ENCODE results near the gene RNF224. TPM values are rescaled to one million over a fixed set of nuclear protein-coding genes. Genes with fewer than 3 reads are reported as not detected.
A peak's percentile ranks its signal among the peaks of the same experiment; 100 is the strongest.

RNF224 gene
- total and polyA plus RNA-seq, 4 donors = not detected

- 91% methylated on average over 32 of the region's 32 CpGs for WGBS
- peaks cover 0 to 14% (median 5%) of the 10 kb centered on the region in 4 donors for H3K36me3 ChIP-seq (ENCODE audit: control insufficient read depth in 4 of 4, insufficient read depth in 3 of 4, low read depth in 1 of 4, low read length in 3 of 4)
- DNase-seq (ENCODE audit: low spot score) = no peak
- H3K27me3 ChIP-seq (ENCODE audit: control insufficient read depth in 4 of 4, insufficient read depth in 4 of 4, low read length in 3 of 4) = no peaks in the 10 kb centered on the region
- no peaks in the 10 kb centered on the region for H3K9me3 ChIP-seq (ENCODE audit: control insufficient read depth in 4 of 4, low read length in 3 of 4)
- H3K4me1 ChIP-seq (ENCODE audit: control insufficient read depth in 4 of 4, insufficient read depth in 4 of 4, low read length in 3 of 4) = peaks cover 9 to 53% (median 26%) of the 10 kb centered on the region in 4 donors
- TF ChIP-seq EGR1 (IDR thresholded peaks at IDR 0.05; ENCODE audit: low read depth in 2 of 2) (no peak), TAF1 (conservative IDR thresholded peaks at IDR 0.05) (no peak)
- H3K9ac ChIP-seq (ENCODE audit: low read depth in 1 of 2, low read length in 2 of 2) = no peak overlapping the region
- no peak overlapping the region for H3K4me3 ChIP-seq (ENCODE audit: low read depth in 1 of 3, low read length in 3 of 3)
- no peak overlapping the region for H3K27ac ChIP-seq (ENCODE audit: low read depth in 1 of 2, low read length in 2 of 2)
Observed at GRCh38 chr9:137270929-137271695, 43.8 kb downstream of the RNF224 start.

- no peak overlapping the region for H3K4me3 ChIP-seq (ENCODE audit: low read depth in 1 of 3, low read length in 3 of 3)
- no peak overlapping the region for H3K9ac ChIP-seq (ENCODE audit: low read depth in 1 of 2, low read length in 2 of 2)
- peaks cover 12 to 59% (median 29%) of the 10 kb centered on the region in 4 donors for H3K4me1 ChIP-seq (ENCODE audit: control insufficient read depth in 4 of 4, insufficient read depth in 4 of 4, low read length in 3 of 4)
- no peak for DNase-seq (ENCODE audit: low spot score)
- no peaks in the 10 kb centered on the region for H3K27me3 ChIP-seq (ENCODE audit: control insufficient read depth in 4 of 4, insufficient read depth in 4 of 4, low read length in 3 of 4)
- WGBS = 67% methylated on average over 3 of the region's 3 CpGs
- TF ChIP-seq JUND (IDR thresholded peaks at IDR 0.05) (no peak), ZBTB33 (IDR thresholded peaks at IDR 0.05) (no peak), GABPA (IDR thresholded peaks at IDR 0.05 in 1 of 2, conservative IDR thresholded peaks at IDR 0.05 in 1 of 2) (no peak), YY1 (IDR thresholded peaks at IDR 0.05) (no peak), FOXA2 (IDR thresholded peaks at IDR 0.05) (no peak), SP1 (IDR thresholded peaks at IDR 0.05) (no peak), CTCF (IDR thresholded peaks at IDR 0.05; ENCODE audit: low read depth, low read length, missing input control) (no peak), RAD21 (IDR thresholded peaks at IDR 0.05) (no peak)
- H3K27ac ChIP-seq (ENCODE audit: low read depth in 1 of 2, low read length in 2 of 2) = no peak overlapping the region
- peaks cover 0 to 14% (median 4%) of the 10 kb centered on the region in 4 donors for H3K36me3 ChIP-seq (ENCODE audit: control insufficient read depth in 4 of 4, insufficient read depth in 3 of 4, low read depth in 1 of 4, low read length in 3 of 4)
- no peaks in the 10 kb centered on the region for H3K9me3 ChIP-seq (ENCODE audit: control insufficient read depth in 4 of 4, low read length in 3 of 4)
Observed at GRCh38 chr9:137271696-137272076, 44.4 kb downstream of the RNF224 start.

- Histone ChIP-seq H3K4me1 (ENCODE audit: control insufficient read depth in 4 of 4, insufficient read depth in 4 of 4, low read length in 3 of 4) (peaks cover 12 to 62% (median 31%) of the 10 kb centered on the region in 4 donors), H3K36me3 (ENCODE audit: control insufficient read depth in 4 of 4, insufficient read depth in 3 of 4, low read depth in 1 of 4, low read length in 3 of 4) (peaks cover 0 to 13% (median 3%) of the 10 kb centered on the region in 4 donors), H3K9ac (ENCODE audit: low read depth in 1 of 2, low read length in 2 of 2) (no peak overlapping the region), H3K9me3 (ENCODE audit: control insufficient read depth in 4 of 4, low read length in 3 of 4) (no peaks in the 10 kb centered on the region), H3K27ac (ENCODE audit: low read depth in 1 of 2, low read length in 2 of 2) (peak overlapping the region in 1 of 2 donors; percentile 22), H3K27me3 (ENCODE audit: control insufficient read depth in 4 of 4, insufficient read depth in 4 of 4, low read length in 3 of 4) (no peaks in the 10 kb centered on the region), H3K4me3 (ENCODE audit: low read depth in 1 of 3, low read length in 3 of 3) (no peak overlapping the region)
- 94% methylated on average over 39 of the region's 39 CpGs for WGBS
- TF ChIP-seq EGR1 (IDR thresholded peaks at IDR 0.05; ENCODE audit: low read depth in 2 of 2) = no peak
- no peak for TF ChIP-seq ZBTB33 (IDR thresholded peaks at IDR 0.05)
- no peak for TF ChIP-seq SP1 (IDR thresholded peaks at IDR 0.05)
- TF ChIP-seq RXRA (IDR thresholded peaks at IDR 0.05) = no peak
- no peak for TF ChIP-seq FOXA2 (IDR thresholded peaks at IDR 0.05)
- DNase-seq (ENCODE audit: low spot score) = no peak
Observed at GRCh38 chr9:137272241-137273094, 45.2 kb downstream of the RNF224 start.
